ENCODE results near the gene SRGAP3. TPM values are rescaled to one million over a fixed set of nuclear protein-coding genes. Genes with fewer than 3 reads are reported as not detected.

Gene SRGAP3
- total RNA-seq, 1 experiment from 2014 or later, result 0.69 TPM

DNA sequence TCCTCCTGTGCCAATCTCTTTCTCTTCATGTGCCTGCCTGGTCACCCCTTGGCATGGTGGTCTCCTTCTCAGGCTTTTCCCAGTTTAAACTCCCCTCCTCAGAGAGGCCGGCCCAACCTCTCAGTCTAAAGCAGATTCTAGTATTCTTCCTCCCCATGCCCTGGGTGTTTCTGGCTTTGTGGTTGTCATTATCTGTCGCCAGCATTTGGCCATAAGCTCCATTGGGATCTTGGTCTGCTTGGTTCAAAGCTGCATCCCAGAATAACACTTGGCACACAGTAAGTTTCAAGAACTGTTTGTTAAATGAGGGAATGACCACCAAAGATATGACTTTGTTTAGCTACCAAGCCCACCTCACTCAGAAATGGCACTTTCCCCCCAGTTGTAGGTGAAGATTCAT is 275.0 kb downstream of the SRGAP3 start:
- TF ChIP-seq, protein P1, sequence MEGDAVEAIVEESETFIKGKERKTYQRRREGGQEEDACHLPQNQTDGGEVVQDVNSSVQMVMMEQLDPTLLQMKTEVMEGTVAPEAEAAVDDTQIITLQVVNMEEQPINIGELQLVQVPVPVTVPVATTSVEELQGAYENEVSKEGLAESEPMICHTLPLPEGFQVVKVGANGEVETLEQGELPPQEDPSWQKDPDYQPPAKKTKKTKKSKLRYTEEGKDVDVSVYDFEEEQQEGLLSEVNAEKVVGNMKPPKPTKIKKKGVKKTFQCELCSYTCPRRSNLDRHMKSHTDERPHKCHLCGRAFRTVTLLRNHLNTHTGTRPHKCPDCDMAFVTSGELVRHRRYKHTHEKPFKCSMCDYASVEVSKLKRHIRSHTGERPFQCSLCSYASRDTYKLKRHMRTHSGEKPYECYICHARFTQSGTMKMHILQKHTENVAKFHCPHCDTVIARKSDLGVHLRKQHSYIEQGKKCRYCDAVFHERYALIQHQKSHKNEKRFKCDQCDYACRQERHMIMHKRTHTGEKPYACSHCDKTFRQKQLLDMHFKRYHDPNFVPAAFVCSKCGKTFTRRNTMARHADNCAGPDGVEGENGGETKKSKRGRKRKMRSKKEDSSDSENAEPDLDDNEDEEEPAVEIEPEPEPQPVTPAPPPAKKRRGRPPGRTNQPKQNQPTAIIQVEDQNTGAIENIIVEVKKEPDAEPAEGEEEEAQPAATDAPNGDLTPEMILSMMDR (conservative IDR thresholded peaks at IDR 0.05; ENCODE audit: low read depth, low read length), result no peak
- no peak for TF ChIP-seq EZH2 (IDR thresholded peaks at IDR 0.05; ENCODE audit: borderline replicate concordance, low read depth, low read length, poor library complexity, severe bottlenecking)
- no peaks in the 10 kb centered on the region for H3K36me3 ChIP-seq (ENCODE audit: insufficient read depth, low read length, poor library complexity, severe bottlenecking)
- peaks cover 18% of the 10 kb centered on the region for H3K27me3 ChIP-seq (replicated peaks; ENCODE audit: insufficient read depth, low read depth, low read length, poor library complexity)
- no peaks in the 10 kb centered on the region for H3K4me1 ChIP-seq (ENCODE audit: insufficient read depth, low read length, poor library complexity, severe bottlenecking)
- ChIA-PET POLR2A (ENCODE audit: low non-redundant PET) (no interaction called here), CTCF (interaction anchor here (0.6 kb wide), 1 partner anchor 47 kb away, joined by 3 read pairs; no protein-coding TSS in a partner anchor)
- BruUV-seq (replicated peaks), result no TSS peak
- H3K27ac ChIP-seq (ENCODE audit: low read depth, low read length, poor library complexity, severe bottlenecking), result no peak overlapping the region
- intact Hi-C loops (cut with micrococcal nuclease; ENCODE audit: unreplicated experiment), result loop anchor here (5.0 kb wide), 1 partner anchor 93 kb away; no protein-coding TSS in a partner anchor
- H3K9me3 ChIP-seq (ENCODE audit: low read depth, low read length, poor library complexity, severe bottlenecking), result no peaks in the 10 kb centered on the region
- no peak for DNase-seq (ENCODE audit: low spot score)
- H3K4me3 ChIP-seq (ENCODE audit: low read depth, low read length, poor library complexity, severe bottlenecking), result no peak overlapping the region

DNA sequence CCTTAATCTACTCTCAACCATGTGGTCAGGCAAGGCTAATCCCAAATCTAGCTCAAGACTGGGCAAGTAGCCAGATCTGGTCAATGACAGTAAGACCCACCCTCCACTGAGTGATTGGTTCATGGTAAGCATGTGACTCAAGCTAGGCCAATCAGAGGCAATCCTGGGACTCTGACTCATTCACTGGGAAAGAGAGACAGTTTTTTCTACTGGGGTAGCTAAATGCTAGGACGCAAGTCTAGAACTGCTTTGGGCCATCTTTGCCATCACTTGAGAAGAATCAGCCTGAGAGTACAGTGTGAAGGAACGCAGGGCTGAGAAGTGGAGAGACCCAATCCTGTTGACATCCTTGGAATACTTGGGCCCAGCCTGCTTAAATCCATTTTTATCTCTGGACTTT is 276.8 kb downstream of the SRGAP3 start:
- TF ChIP-seq, protein P1 (conservative IDR thresholded peaks at IDR 0.05; ENCODE audit: low read depth, low read length), result no peak
- intact Hi-C loops (cut with micrococcal nuclease; ENCODE audit: unreplicated experiment), result loop anchor here (5.0 kb wide), 1 partner anchor 95 kb away; no protein-coding TSS in a partner anchor
- Histone ChIP-seq H3K27me3 (replicated peaks; ENCODE audit: insufficient read depth, low read depth, low read length, poor library complexity) (peaks cover 2% of the 10 kb centered on the region), H3K4me1 (ENCODE audit: insufficient read depth, low read length, poor library complexity, severe bottlenecking) (no peaks in the 10 kb centered on the region), H3K27ac (ENCODE audit: low read depth, low read length, poor library complexity, severe bottlenecking) (no peak overlapping the region), H3K9me3 (ENCODE audit: low read depth, low read length, poor library complexity, severe bottlenecking) (no peaks in the 10 kb centered on the region), H3K4me3 (ENCODE audit: low read depth, low read length, poor library complexity, severe bottlenecking) (no peak overlapping the region), H3K36me3 (ENCODE audit: insufficient read depth, low read length, poor library complexity, severe bottlenecking) (no peaks in the 10 kb centered on the region)
- peak; percentile 83 for DNase-seq (ENCODE audit: low spot score)
- ChIA-PET CTCF (interaction anchor here (0.7 kb wide), 1 partner anchor 330 kb away, joined by 4 read pairs; no protein-coding TSS in a partner anchor), POLR2A (ENCODE audit: low non-redundant PET) (no interaction called here)
- no TSS peak for BruUV-seq (replicated peaks)

DNA sequence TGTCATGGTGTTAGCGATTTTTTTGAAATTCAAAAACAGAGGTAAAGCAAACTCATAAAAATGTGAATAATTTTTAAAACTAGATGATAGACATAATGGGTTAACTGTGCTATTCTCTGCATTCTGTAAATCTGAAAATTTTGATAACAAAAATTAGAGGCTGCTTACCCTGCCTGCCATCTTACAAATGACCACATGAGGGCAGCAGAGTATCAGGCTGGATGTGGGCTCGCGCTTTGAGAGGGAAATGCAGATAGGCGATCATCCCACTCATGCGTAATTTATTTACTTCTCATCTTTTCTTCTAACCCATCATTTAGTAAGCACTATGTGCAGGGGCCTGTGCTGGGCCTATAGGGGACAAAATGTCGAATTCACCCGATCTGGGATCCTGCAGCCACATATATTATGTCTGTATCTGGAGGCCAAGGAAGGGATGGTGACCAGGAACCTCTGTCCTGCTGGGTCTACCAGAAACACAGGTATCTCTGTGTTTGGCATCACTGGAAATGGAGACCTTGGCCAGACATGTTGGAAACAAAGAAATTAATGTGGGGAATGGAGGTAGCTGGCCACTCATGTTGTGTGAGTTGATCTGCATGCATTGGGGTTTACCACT is 278.4 kb downstream of the SRGAP3 start:
- intact Hi-C loops (cut with micrococcal nuclease; ENCODE audit: unreplicated experiment), result loop anchor here (1.0 to 5.0 kb wide), 2 partner anchors 96 to 331 kb away; no protein-coding TSS in a partner anchor

More for the DNA sequence above, 278.4 kb downstream of the SRGAP3 start:
- H3K4me1 ChIP-seq (ENCODE audit: insufficient read depth, low read length, poor library complexity, severe bottlenecking), result no peaks in the 10 kb centered on the region
- TF ChIP-seq, protein P1 (conservative IDR thresholded peaks at IDR 0.05; ENCODE audit: low read depth, low read length), result peak; percentile 91
- no peak for TF ChIP-seq EZH2 (IDR thresholded peaks at IDR 0.05; ENCODE audit: borderline replicate concordance, low read depth, low read length, poor library complexity, severe bottlenecking)
- CTCF ChIA-PET, result interaction anchor here (1.0 kb wide), 1 partner anchor 331 kb away, joined by 5 read pairs; no protein-coding TSS in a partner anchor
- H3K27ac ChIP-seq (ENCODE audit: low read depth, low read length, poor library complexity, severe bottlenecking), result no peak overlapping the region
- H3K36me3 ChIP-seq (ENCODE audit: insufficient read depth, low read length, poor library complexity, severe bottlenecking), result no peaks in the 10 kb centered on the region
- DNase-seq (ENCODE audit: low spot score), result peak; percentile 74
- no TSS peak for BruUV-seq (replicated peaks)
- no peak overlapping the region for H3K4me3 ChIP-seq (ENCODE audit: low read depth, low read length, poor library complexity, severe bottlenecking)
- H3K27me3 ChIP-seq (replicated peaks; ENCODE audit: insufficient read depth, low read depth, low read length, poor library complexity), result no peaks in the 10 kb centered on the region
- no peaks in the 10 kb centered on the region for H3K9me3 ChIP-seq (ENCODE audit: low read depth, low read length, poor library complexity, severe bottlenecking)
- POLR2A ChIA-PET (ENCODE audit: low non-redundant PET), result no interaction called here

Measured in A673 (cell line).